Measurements from ENCODE around the gene TNFAIP8L3. TPM values are rescaled to one million over a fixed set of nuclear protein-coding genes. Genes with fewer than 3 reads are reported as not detected.

TNFAIP8L3 gene
- total and polyA plus RNA-seq, 9 of the 15 experiments (the other 6 are each of a cell fraction or from before 2014, with no cell fraction given), result 0.13 TPM; not detected in 8

GRCh38 chr15:51117270-51117669, 22.6 kb upstream of the TNFAIP8L3 start:
- H3K36me3 ChIP-seq (ENCODE audit: control insufficient read depth, insufficient read depth, low read length), result no peaks in the 10 kb centered on the region
- H3K79me2 ChIP-seq (ENCODE audit: control insufficient read depth, insufficient read depth, low read length), result no peaks in the 10 kb centered on the region
- ChIA-PET POLR2A (interaction anchor here (1.0 kb wide), 1 partner anchor 11 kb away, joined by 3 read pairs; no protein-coding TSS in a partner anchor), CTCF (ENCODE audit: low intra/inter-chr PET ratio) (no interaction called here)
- no peak for FAIRE-seq
- no peak overlapping the region for H3K27ac ChIP-seq (ENCODE audit: extremely low read depth, low read depth, low read length)
- 0% methylated on average over 1 of the region's 1 CpG for WGBS (ENCODE audit: insufficient coverage, low coverage, missing lambda C conversion rate)
- H3K9me1 ChIP-seq (ENCODE audit: control insufficient read depth, insufficient read depth, low read length), result no peaks in the 10 kb centered on the region
- H3K9me3 ChIP-seq (replicated peaks; ENCODE audit: control insufficient read depth, insufficient read depth, low read depth, low read length), result no peaks in the 10 kb centered on the region
- H3K4me3 ChIP-seq, result no peak overlapping the region
- H4K20me1 ChIP-seq (replicated peaks; ENCODE audit: control insufficient read depth, insufficient read depth, low read length), result peaks cover 5% of the 10 kb centered on the region
- no peak for ATAC-seq
- DNase-seq (ENCODE audit: extremely low read depth in 1 of 4, low spot score in 3 of 4), result no peak
- intact Hi-C loops (cut with micrococcal nuclease), result no loop called here
- BruUV-seq (replicated peaks), result no TSS peak
- H2AFZ ChIP-seq (ENCODE audit: low read depth, low read length), result no peak overlapping the region
- H3K4me1 ChIP-seq (replicated peaks in 1 of 2; ENCODE audit: control insufficient read depth in 2 of 2, insufficient read depth in 2 of 2, low read length in 2 of 2), result no peaks in the 10 kb centered on the region; a peak in 2 of 5 replicates
- in situ Hi-C loops (cut with MboI), result no loop called here
- peaks cover 2 to 19% of the 10 kb centered on the region in 2 experiments; a peak in 4 of 5 replicates for H3K27me3 ChIP-seq (ENCODE audit: control insufficient read depth in 2 of 2, insufficient read depth in 2 of 2, low read length in 2 of 2)
- no peak overlapping the region for H3K9ac ChIP-seq (ENCODE audit: insufficient read depth in 1 of 2, low read depth in 2 of 2, low read length in 2 of 2)
- no peak overlapping the region for H3K4me2 ChIP-seq (ENCODE audit: insufficient read depth, low read length)
- TF ChIP-seq MBD1 (CRISPR knock-in tag; IDR thresholded peaks at IDR 0.05), result no peak
- no peak for TF ChIP-seq ZNF324 (CRISPR knock-in tag; IDR thresholded peaks at IDR 0.05)
- no peak for TF ChIP-seq SIX5 (IDR thresholded peaks at IDR 0.05; ENCODE audit: borderline replicate concordance in 1 of 2, insufficient read depth in 1 of 2, low read depth in 1 of 2, low read length in 2 of 2)
- TF ChIP-seq CBX3 (IDR thresholded peaks at IDR 0.05; ENCODE audit: borderline replicate concordance in 1 of 2, low read length in 2 of 2), result no peak
- no peak for TF ChIP-seq RAD51 (IDR thresholded peaks at IDR 0.05; ENCODE audit: borderline replicate concordance, low read depth)
- TF ChIP-seq E2F8 (IDR thresholded peaks at IDR 0.05; ENCODE audit: low read depth, partially characterized antibody), result no peak
- no peak for TF ChIP-seq SNIP1 (IDR thresholded peaks at IDR 0.05; ENCODE audit: low read depth)
- no peak for TF ChIP-seq RREB1 (CRISPR knock-in tag; IDR thresholded peaks at IDR 0.05)
- TF ChIP-seq KHSRP (IDR thresholded peaks at IDR 0.05), result no peak
- no peak for TF ChIP-seq JUN (IDR thresholded peaks at IDR 0.05; ENCODE audit: borderline replicate concordance, low read depth, low read length)
- no peak for TF ChIP-seq JUN (CRISPR knock-in tag; IDR thresholded peaks at IDR 0.05; ENCODE audit: borderline replicate concordance)
- TF ChIP-seq THRAP3 (IDR thresholded peaks at IDR 0.05; ENCODE audit: borderline replicate concordance), result no peak
- TF ChIP-seq PHF21A (IDR thresholded peaks at IDR 0.05; ENCODE audit: borderline replicate concordance, low read depth), result no peak

All from K562 (cell line).